IMR-90 (cell line): ENCODE data around the gene PAQR5. TPM values are rescaled to one million over a fixed set of nuclear protein-coding genes. Genes with fewer than 3 reads are reported as not detected.

Experiments used
- ATAC-seq: fragments of 200-7000 bp; cut with Tn5 transposase; 2 replicates; pipeline ENCODE4 v1.9.1; 2020; ENCODE audit warnings: low read depth, mild to moderate bottlenecking, moderate library complexity
- BruUV-seq: library from RNA; stranded (reverse); fragments of 400-500 nt; replicated peaks from 2 replicates; lab custom pipeline; 2021; lab: Mats Ljungman, UMichigan
- CTCF ChIA-PET: fragments of 300-600 bp; formaldehyde crosslinking; extraction: SDS; loops from one replicate; lab custom pipeline; 2021; ENCODE audit warnings: antibody characterized with exemption; lab: Yijun Ruan, JAX
- POLR2A ChIA-PET: fragments of 300-600 bp; sonication (Branson Sonifier 250); formaldehyde crosslinking; loops from one replicate; lab custom pipeline; 2022; ENCODE audit warnings: antibody characterized with exemption; ENCODE audit not compliant: unreplicated experiment; lab: Charles Lee
- DNase-seq: peaks from one replicate; pipeline ENCODE4 v3.0.0; 2013
- H2AFZ ChIP-seq: replicated peaks from 2 replicates; pipeline ENCODE3; 2013; ENCODE audit warnings: low read length, mild to moderate bottlenecking; ENCODE audit not compliant: poor library complexity
- H2AK5ac ChIP-seq: 2 replicates; pipeline ENCODE4 v1.6.1; 2013; ENCODE audit warnings: low read depth, low read length, inconsistent platforms
- H2AK9ac ChIP-seq: replicated peaks from 2 replicates; pipeline ENCODE3; 2013; ENCODE audit warnings: mild to moderate bottlenecking, low read depth, low read length, moderate library complexity; ENCODE audit not compliant: poor library complexity
- H2BK120ac ChIP-seq: 2 replicates; pipeline ENCODE4 v1.6.1; 2013; ENCODE audit warnings: low read depth, low read length, inconsistent platforms
- H2BK15ac ChIP-seq: 3 replicates; pipeline ENCODE4 v1.6.1; 2013; ENCODE audit warnings: low read depth, low read length, inconsistent platforms
- H2BK20ac ChIP-seq: 2 replicates; pipeline ENCODE4 v1.6.1; 2013; ENCODE audit warnings: low read depth, mild to moderate bottlenecking, inconsistent platforms, low read length, moderate library complexity
- H2BK5ac ChIP-seq: 2 replicates; pipeline ENCODE4 v1.6.1; 2013; ENCODE audit warnings: mild to moderate bottlenecking, low read depth, low read length, inconsistent platforms; ENCODE audit not compliant: poor library complexity, severe bottlenecking
- H3K14ac ChIP-seq: replicated peaks from 2 replicates; pipeline ENCODE4 v1.6.1; 2013; ENCODE audit warnings: low read depth, low read length, inconsistent platforms
- H3K18ac ChIP-seq: 2 replicates; pipeline ENCODE4 v1.6.1; 2013; ENCODE audit warnings: low read depth, low read length, control low read depth
- H3K23ac ChIP-seq: 2 replicates; pipeline ENCODE4 v1.6.1; 2013; ENCODE audit warnings: low read depth, low read length, inconsistent platforms
- H3K27ac ChIP-seq: 2 replicates; pipeline ENCODE4 v1.5.1; 2013; ENCODE audit warnings: mild to moderate bottlenecking, control low read depth, low read length; ENCODE audit not compliant: insufficient read depth
- H3K27me3 ChIP-seq: 2 replicates; pipeline ENCODE4 v1.6.1; 2013; ENCODE audit warnings: low read length; ENCODE audit not compliant: control insufficient read depth, insufficient read depth
- H3K36me3 ChIP-seq: 2 replicates; pipeline ENCODE4 v1.6.1; 2013; ENCODE audit warnings: low read length, mixed read lengths; ENCODE audit not compliant: control insufficient read depth, insufficient read depth
- H3K4ac ChIP-seq: 2 replicates; pipeline ENCODE4 v1.6.1; 2013; ENCODE audit warnings: low read depth, low read length, inconsistent platforms
- H3K4me1 ChIP-seq: 2 replicates; pipeline ENCODE4 v1.6.1; 2013; ENCODE audit warnings: low read length, mixed read lengths; ENCODE audit not compliant: control insufficient read depth, insufficient read depth
- H3K4me2 ChIP-seq: 2 replicates; pipeline ENCODE4 v1.6.1; 2013; ENCODE audit warnings: low read depth, mild to moderate bottlenecking, control low read depth, low read length, moderate library complexity
- H3K4me3 ChIP-seq: 2 replicates; pipeline ENCODE4 v1.5.1; 2013; ENCODE audit warnings: low read depth, mild to moderate bottlenecking, control low read depth, low read length, moderate library complexity; ENCODE audit not compliant: insufficient read depth
- H3K56ac ChIP-seq: 2 replicates; pipeline ENCODE4 v1.6.1; 2013; ENCODE audit warnings: low read length, inconsistent platforms; ENCODE audit not compliant: insufficient read depth; ENCODE audit errors: extremely low read depth
- H3K79me1 ChIP-seq, 2 experiments: 2 replicates each; pipeline ENCODE4 v1.6.1; 2013; ENCODE audit warnings: low read length in 2 of 2, inconsistent platforms in 1 of 2, low read depth in 1 of 2
- H3K9ac ChIP-seq: 2 replicates; pipeline ENCODE4 v1.6.1; 2013; ENCODE audit warnings: low read depth, low read length, control low read depth
- H3K9me1 ChIP-seq: 2 replicates; pipeline ENCODE4 v1.6.1; 2013; ENCODE audit warnings: low read length, inconsistent platforms; ENCODE audit not compliant: insufficient read depth
- H3K9me3 ChIP-seq: 2 replicates; pipeline ENCODE4 v1.6.1; 2013; ENCODE audit warnings: low read length; ENCODE audit not compliant: control insufficient read depth, insufficient read depth
- H4K20me1 ChIP-seq: 2 replicates; pipeline ENCODE4 v1.6.1; 2013; ENCODE audit warnings: low read length, inconsistent platforms; ENCODE audit not compliant: insufficient read depth
- H4K5ac ChIP-seq: 2 replicates; pipeline ENCODE4 v1.6.1; 2013; ENCODE audit warnings: mild to moderate bottlenecking, low read depth, low read length, control low read depth
- H4K8ac ChIP-seq, 2 experiments: 2 replicates each; pipeline ENCODE4 v1.6.1; 2013; ENCODE audit warnings: low read depth in 2 of 2, low read length in 2 of 2, control low read depth in 1 of 2, inconsistent platforms in 1 of 2
- H4K91ac ChIP-seq: 2 replicates; pipeline ENCODE4 v1.6.1; 2013; ENCODE audit warnings: low read depth, low read length, inconsistent platforms; ENCODE audit not compliant: insufficient read depth
- CEBPB ChIP-seq: IDR thresholded peaks from 2 replicates; pipeline ENCODE4 v1.6.1; 2012; ENCODE audit warnings: low read depth, low read length, improper control_type of control experiment
- SMC3 ChIP-seq: fragments of 150-350 bp; IDR thresholded peaks from 2 replicates; pipeline ENCODE4 v1.6.1; 2016; ENCODE audit warnings: low read depth, mild to moderate bottlenecking, antibody characterized with exemption, low read length, moderate library complexity
- WGBS, 2 experiments: methylation state at CpG; one replicate each; pipeline versions ENCODE4 v1.1.5 to v1.1.7; 2013; ENCODE audit warnings: missing lambda C conversion rate in 2 of 2; ENCODE audit not compliant: insufficient read length in 1 of 2; ENCODE audit errors: extremely low coverage in 2 of 2; 5-methylcytosine and 5-hydroxymethylcytosine counted together
- dilution Hi-C: fragments of 300-500 bp; cut with HindIII; formaldehyde crosslinking; loops from one replicate; pipeline ENCODE4 v1.14.3; 2018; ENCODE audit warnings: low sequenced_read_pairs; ENCODE audit not compliant: unreplicated experiment
- in situ Hi-C: fragments of 300-500 bp; cut with MboI; formaldehyde crosslinking; loops from 3 replicates; pipeline ENCODE4 v1.14.3; 2019; ENCODE audit warnings: low sequenced_read_pairs, inconsistent platforms, mixed read lengths
- intact Hi-C: fragments of 100-400 bp; cut with micrococcal nuclease; formaldehyde crosslinking; loops from 2 replicates; pipeline ENCODE4 v1.10.0; 2022
- polyA plus RNA-seq, 3 experiments: library from polyadenylated mRNA; depleted of rRNA; stranded (reverse); fragments of >200 nt; gene quantifications; 2 replicates each; pipeline ENCODE4 v1.2.3, GENCODE V29; 2012; ENCODE audit warnings: low replicate concordance in 1 of 3
- total RNA-seq: library from RNA; depleted of rRNA; stranded (reverse); fragments of >200 nt; gene quantifications from 2 replicates; pipeline ENCODE4 v1.2.3, GENCODE V29; 2012

The PAQR5 gene
- total and polyA plus RNA-seq, 2 of the 4 experiments (the other 2 are of a cell fraction): 2.3 to 2.7 TPM

DNA sequence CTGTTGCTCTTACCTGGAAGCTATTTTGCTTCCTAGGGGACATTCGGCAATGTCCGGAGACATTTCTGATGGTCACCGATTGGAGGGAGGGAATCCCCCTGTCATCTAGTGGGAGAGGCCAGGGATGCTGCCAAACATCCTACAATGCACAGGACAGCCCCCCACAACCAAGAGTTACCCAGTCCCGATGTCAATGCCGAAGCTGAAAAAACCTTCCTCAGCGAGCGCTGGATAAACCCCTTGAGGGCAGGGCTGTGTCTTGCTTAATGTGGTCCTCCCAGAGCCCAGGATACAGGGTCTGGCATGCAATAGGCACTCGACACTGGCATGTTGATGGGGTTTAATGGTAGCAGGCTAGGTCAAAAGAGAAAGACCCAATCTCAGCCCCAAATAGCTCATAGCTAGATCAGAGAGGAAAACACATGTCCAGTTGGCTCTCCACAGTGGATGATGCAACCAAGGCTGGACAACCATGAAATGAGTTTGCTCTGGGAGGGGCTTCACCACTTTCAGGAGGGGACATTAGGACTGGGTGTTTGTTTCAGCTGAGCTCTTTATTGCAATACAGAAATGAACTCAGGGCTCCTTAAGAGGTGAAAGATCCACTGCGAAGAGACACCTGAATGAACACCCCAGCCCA is 16.5 kb upstream of the PAQR5 start:
- 0 out of 2 replicates have a peak, but pooled peaks have one; percentile 22 for TF ChIP-seq CEBPB
- no peak for TF ChIP-seq SMC3
- no peak overlapping the region for H3K27ac ChIP-seq
- H2AK5ac ChIP-seq: no peak overlapping the region
- H3K27me3 ChIP-seq: peaks cover 2% of the 10 kb centered on the region; the same call in 1 of the 2 replicates
- no peaks in the 10 kb centered on the region for H3K79me1 ChIP-seq
- BruUV-seq: no TSS peak
- H3K9me3 ChIP-seq: no peaks in the 10 kb centered on the region
- ChIA-PET POLR2A (no interaction called here), CTCF (interaction anchor here (0.6 kb wide), 2 partner anchors 41 to 87 kb away, joined by 3 read pairs; no protein-coding TSS in a partner anchor)
- H3K18ac ChIP-seq: no peak overlapping the region
- no peak overlapping the region for H4K91ac ChIP-seq
- no peaks in the 10 kb centered on the region for H4K20me1 ChIP-seq
- no peak overlapping the region for H4K5ac ChIP-seq
- no peak overlapping the region for H3K14ac ChIP-seq
- H3K23ac ChIP-seq: no peak overlapping the region
- H2AK9ac ChIP-seq: no peak overlapping the region
- intact Hi-C loops: no loop called here
- H2AFZ ChIP-seq: no peak overlapping the region
- no peak overlapping the region for H2BK120ac ChIP-seq
- H3K56ac ChIP-seq: no peak overlapping the region
- DNase-seq (no peak), ATAC-seq (no peak)
- no peak overlapping the region for H2BK5ac ChIP-seq
- H3K36me3 ChIP-seq: no peaks in the 10 kb centered on the region
- no peak overlapping the region for H3K4me2 ChIP-seq
- in situ Hi-C loops: no loop called here
- dilution Hi-C loops: no loop called here
- no peak overlapping the region for H2BK20ac ChIP-seq
- H3K9ac ChIP-seq: no peak overlapping the region
- no peak overlapping the region for H4K8ac ChIP-seq
- 0 out of 2 replicates have a peak, but pooled peaks cover 3% of the 10 kb centered on the region for H3K9me1 ChIP-seq
- no peak overlapping the region for H3K4me3 ChIP-seq
- no CpG with 5 or more reads among the region's 9 CpGs for WGBS, 2 experiments
- H2BK15ac ChIP-seq: no peak overlapping the region
- no peaks in the 10 kb centered on the region; the same call in 1 of the 2 replicates for H3K4me1 ChIP-seq
- no peak overlapping the region for H3K4ac ChIP-seq
